COLO668 (cell line): Measurements from ENCODE around the gene TTLL13.
"Not testable (repeated sequence)": the region's sequence is repeated elsewhere in the genome, so short reads cannot be mapped to it uniquely, and the experiment has no call there.

Experiments used
- DNase-seq: peaks from one replicate; lab custom pipeline; 2025; ENCODE audit not compliant: unreplicated experiment; lab: John Stamatoyannopoulos, UW

The TTLL13 gene

GRCh38 chr15:90280743-90281142 is 31.4 kb downstream of the TTLL13 start:
- not testable (repeated sequence) for DNase-seq

- DNase-seq = not testable (repeated sequence)
These were observed 32.3 kb downstream of the TTLL13 start for GRCh38 chr15:90281637-90282036.

- no peak for DNase-seq
These were observed 37.3 kb downstream of the TTLL13 start for GRCh38 chr15:90286678-90287077.

- no peak for DNase-seq
These were observed 37.7 kb downstream of the TTLL13 start for GRCh38 chr15:90287101-90287500.

- no peak for DNase-seq
These were observed 38.6 kb downstream of the TTLL13 start for GRCh38 chr15:90287946-90288345.

GRCh38 chr15:90291679-90292356 is 42.5 kb downstream of the TTLL13 start:
- peak; percentile 28 for DNase-seq

- peak; percentile 94 for DNase-seq
These were observed 43.9 kb downstream of the TTLL13 start for GRCh38 chr15:90293040-90293810.

- DNase-seq = peak; percentile 16
These were observed 44.8 kb downstream of the TTLL13 start for GRCh38 chr15:90294159-90294558.

GRCh38 chr15:90294601-90295269 is 45.4 kb downstream of the TTLL13 start:
- DNase-seq = peak; percentile 59

- peak; percentile 59 for DNase-seq
These were observed 45.9 kb downstream of the TTLL13 start for GRCh38 chr15:90295270-90295648.

GRCh38 chr15:90296316-90296884 is 47.0 kb downstream of the TTLL13 start:
- not testable (repeated sequence) for DNase-seq

GRCh38 chr15:90297021-90297420 is 47.7 kb downstream of the TTLL13 start:
- no peak for DNase-seq

- DNase-seq = no peak
These were observed 51.2 kb downstream of the TTLL13 start for GRCh38 chr15:90300541-90300940.

GRCh38 chr15:90300988-90301706 is 51.8 kb downstream of the TTLL13 start:
- peak; percentile 73 for DNase-seq

- no peak for DNase-seq
These were observed 52.4 kb downstream of the TTLL13 start for GRCh38 chr15:90301707-90302300.

- DNase-seq = not testable (repeated sequence)
These were observed 56.0 kb downstream of the TTLL13 start for GRCh38 chr15:90305355-90305754.

GRCh38 chr15:90305932-90306331 is 56.6 kb downstream of the TTLL13 start:
- no peak for DNase-seq

- no peak for DNase-seq
These were observed 57.2 kb downstream of the TTLL13 start for GRCh38 chr15:90306560-90306959.

- no peak for DNase-seq
These were observed 58.3 kb downstream of the TTLL13 start for GRCh38 chr15:90307661-90308060.

- no peak for DNase-seq
These were observed 59.7 kb downstream of the TTLL13 start for GRCh38 chr15:90309020-90309419.
